Vagina (tissue), 2 donors: Measurements from ENCODE around the gene SPSB3.

Source experiments
- POLR2A ChIP-seq, 2 donors: fragments of 450-650 bp; IDR thresholded peaks; one replicate each; pipeline ENCODE4 v1.6.1; 2017; ENCODE audit warnings: antibody characterized with exemption in 2 of 2, mild to moderate bottlenecking in 2 of 2, moderate library complexity in 2 of 2
- TF ChIP-seq, protein P1 (sequence below), 3 experiments: fragments of 450-650 bp in 2 of 3; fragments of 200-600 bp in 1 of 3; sonication (generic) in 1 of 3; IDR thresholded peaks; one replicate each; pipeline ENCODE4 v1.5.1; 2017 to 2019; ENCODE audit warnings: antibody characterized with exemption in 3 of 3, mild to moderate bottlenecking in 2 of 3, moderate library complexity in 2 of 3

DNA sequence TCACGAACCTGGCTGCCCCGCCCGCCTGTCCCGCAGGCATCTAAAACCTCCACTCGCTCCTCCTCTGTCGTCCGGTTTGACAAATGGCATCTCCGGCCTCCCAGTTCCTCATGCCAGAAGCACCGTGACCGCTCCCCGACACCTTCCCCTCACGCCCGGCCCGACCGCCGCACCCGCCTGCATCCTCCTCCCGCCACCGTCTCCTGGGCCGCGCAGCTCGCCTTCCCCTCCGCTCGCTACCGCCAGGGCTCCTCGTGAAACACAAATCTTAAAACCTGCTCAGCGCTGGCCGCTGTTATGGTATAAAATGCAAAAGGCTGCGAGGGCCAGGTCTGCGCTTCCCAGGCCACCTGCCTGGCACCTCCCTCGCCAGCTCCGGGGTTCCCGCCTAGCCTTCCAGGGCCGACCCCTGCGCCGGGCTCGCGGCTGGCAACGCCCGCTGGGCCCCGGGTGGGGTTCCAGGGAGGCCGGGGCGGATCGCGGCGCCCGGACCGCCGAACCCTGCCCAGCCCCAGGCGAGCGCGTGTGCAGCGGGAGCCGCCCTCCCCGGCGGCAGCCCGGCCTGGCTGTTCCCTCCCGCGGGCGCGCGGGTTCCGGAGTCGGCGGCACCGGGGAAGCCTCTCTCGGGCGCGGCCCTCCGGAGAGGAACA lies 488 bp downstream of the SPSB3 start:
- TF ChIP-seq, protein P1, sequence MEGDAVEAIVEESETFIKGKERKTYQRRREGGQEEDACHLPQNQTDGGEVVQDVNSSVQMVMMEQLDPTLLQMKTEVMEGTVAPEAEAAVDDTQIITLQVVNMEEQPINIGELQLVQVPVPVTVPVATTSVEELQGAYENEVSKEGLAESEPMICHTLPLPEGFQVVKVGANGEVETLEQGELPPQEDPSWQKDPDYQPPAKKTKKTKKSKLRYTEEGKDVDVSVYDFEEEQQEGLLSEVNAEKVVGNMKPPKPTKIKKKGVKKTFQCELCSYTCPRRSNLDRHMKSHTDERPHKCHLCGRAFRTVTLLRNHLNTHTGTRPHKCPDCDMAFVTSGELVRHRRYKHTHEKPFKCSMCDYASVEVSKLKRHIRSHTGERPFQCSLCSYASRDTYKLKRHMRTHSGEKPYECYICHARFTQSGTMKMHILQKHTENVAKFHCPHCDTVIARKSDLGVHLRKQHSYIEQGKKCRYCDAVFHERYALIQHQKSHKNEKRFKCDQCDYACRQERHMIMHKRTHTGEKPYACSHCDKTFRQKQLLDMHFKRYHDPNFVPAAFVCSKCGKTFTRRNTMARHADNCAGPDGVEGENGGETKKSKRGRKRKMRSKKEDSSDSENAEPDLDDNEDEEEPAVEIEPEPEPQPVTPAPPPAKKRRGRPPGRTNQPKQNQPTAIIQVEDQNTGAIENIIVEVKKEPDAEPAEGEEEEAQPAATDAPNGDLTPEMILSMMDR (IDR thresholded peaks at IDR 0.05), result no peak
- no peak for TF ChIP-seq POLR2A (IDR thresholded peaks at IDR 0.05)
